GM20000 (cell line): ENCODE measurements around the gene PAPPA2.
"Not testable (repeated sequence)": the region's sequence is repeated elsewhere in the genome, so short reads cannot be mapped to it uniquely, and the experiment has no call there.

Source experiments
- DNase-seq: peaks from one replicate; pipeline ENCODE4 v3.0.0; 2012; ENCODE audit warnings: low spot score
- CTCF ChIP-seq: IDR thresholded peaks from 2 replicates; pipeline ENCODE4 v1.5.1; 2012; ENCODE audit warnings: mild to moderate bottlenecking, control low read depth; ENCODE audit errors: extremely low read depth, missing control alignments

PAPPA2 gene

GRCh38 chr1:176745945-176746344 lies 283.0 kb downstream of the PAPPA2 start:
- no peak for TF ChIP-seq CTCF
- no peak for DNase-seq

GRCh38 chr1:176752505-176752904 lies 289.5 kb downstream of the PAPPA2 start:
- TF ChIP-seq CTCF = no peak
- DNase-seq = no peak

GRCh38 chr1:176754676-176755075 lies 291.7 kb downstream of the PAPPA2 start:
- no peak for DNase-seq
- no peak for TF ChIP-seq CTCF

- not testable (repeated sequence) for DNase-seq
Observed at GRCh38 chr1:176756817-176757216, 293.8 kb downstream of the PAPPA2 start.

- no peak for DNase-seq
- no peak for TF ChIP-seq CTCF
Observed at GRCh38 chr1:176765608-176766007, 302.6 kb downstream of the PAPPA2 start.

- TF ChIP-seq CTCF = no peak
- no peak for DNase-seq
Observed at GRCh38 chr1:176766779-176767178, 303.8 kb downstream of the PAPPA2 start.

- no peak for TF ChIP-seq CTCF
Observed at GRCh38 chr1:176767714-176768136, 304.8 kb downstream of the PAPPA2 start.

GRCh38 chr1:176768532-176768931 lies 305.6 kb downstream of the PAPPA2 start:
- DNase-seq = no peak
- TF ChIP-seq CTCF = no peak

More at GRCh38 chr1:176767714-176768136, 304.8 kb downstream of the PAPPA2 start:
- no peak for DNase-seq
